ENCODE data around the gene PYDC2. TPM values are rescaled to one million over a fixed set of nuclear protein-coding genes. Genes with fewer than 3 reads are reported as not detected.

PYDC2 gene
- polyA plus RNA-seq, 1 of the 3 experiments (the other 2 are of a cell fraction): not detected

GRCh38 chr3:191493336-191493735 is 32.4 kb downstream of the PYDC2 start:
- Histone ChIP-seq H3K9ac (no peak overlapping the region), H2AFZ (ENCODE audit: low read depth) (no peak overlapping the region), H3K79me2 (ENCODE audit: insufficient read depth) (no peaks in the 10 kb centered on the region), H4K20me1 (ENCODE audit: insufficient read depth) (no peaks in the 10 kb centered on the region), H3K27me3 (ENCODE audit: insufficient read depth) (no peaks in the 10 kb centered on the region), H3K4me3 (ENCODE audit: low read depth in 2 of 2, low read length in 1 of 2) (no peak overlapping the region), H3K4me2 (no peak overlapping the region), H3K9me2 (no peaks in the 10 kb centered on the region), H3K9me3 (no peaks in the 10 kb centered on the region), H3K4me1 (ENCODE audit: control insufficient read depth in 1 of 2, insufficient read depth in 2 of 2, low read depth in 1 of 2, low read length in 1 of 2) (peaks cover 0 to 6% of the 10 kb centered on the region in 2 experiments; a peak in 1 of 4 replicates), H3F3A (replicated peaks; ENCODE audit: insufficient read depth) (no peaks in the 10 kb centered on the region), H3K36me3 (replicated peaks in 1 of 2; ENCODE audit: control insufficient read depth in 1 of 2, insufficient read depth in 2 of 2, low read length in 1 of 2) (no peaks in the 10 kb centered on the region), H3K27ac (ENCODE audit: low read depth in 2 of 2, low read length in 1 of 2) (no peak overlapping the region)
- DNase-seq: no peak
- TF ChIP-seq TCF12 (IDR thresholded peaks at IDR 0.05) (no peak), JUND (IDR thresholded peaks at IDR 0.05) (no peak), NFIC (IDR thresholded peaks at IDR 0.05; ENCODE audit: borderline replicate concordance) (no peak), GABPA (IDR thresholded peaks at IDR 0.05; ENCODE audit: low read depth) (no peak), ELF1 (IDR thresholded peaks at IDR 0.05) (no peak), RXRA (IDR thresholded peaks at IDR 0.05; ENCODE audit: borderline replicate concordance, low read depth) (no peak), FOXJ3 (CRISPR knock-in tag; IDR thresholded peaks at IDR 0.05) (no peak), YY1 (IDR thresholded peaks at IDR 0.05; ENCODE audit: low read depth) (no peak)
- CTCF ChIA-PET: no interaction called here
- POLR2A ChIA-PET: no interaction called here

- no peaks in the 10 kb centered on the region for H3F3A ChIP-seq (replicated peaks; ENCODE audit: insufficient read depth)
- 13% methylated on average over 11 of the region's 20 CpGs for WGBS (ENCODE audit: low lambda C conversion rate)
- DNase-seq: peak; percentile 70
- peak; percentile 75 for TF ChIP-seq NFIC (IDR thresholded peaks at IDR 0.05; ENCODE audit: borderline replicate concordance)
- TF ChIP-seq EP300 (IDR thresholded peaks at IDR 0.05; ENCODE audit: borderline replicate concordance in 1 of 2, low read depth in 1 of 2, low read length in 1 of 2): 0 out of 4 replicates have a peak, but pooled peaks of 1 of the 2 experiments have one; percentile 25
- 0 out of 2 replicates have a peak, but pooled peaks have one; percentile 30 for TF ChIP-seq FOXJ3 (CRISPR knock-in tag; IDR thresholded peaks at IDR 0.05)
- no peak for TF ChIP-seq TCF12 (IDR thresholded peaks at IDR 0.05)
- peak; percentile 71 for TF ChIP-seq GATA2 (CRISPR knock-in tag; IDR thresholded peaks at IDR 0.05)
- H3K9ac ChIP-seq: no peak overlapping the region
- peak overlapping the region; percentile 40 to 53 for H3K4me3 ChIP-seq (ENCODE audit: low read depth in 2 of 2, low read length in 1 of 2)
- H3K4me2 ChIP-seq: peak overlapping the region; percentile 79
- ChIA-PET CTCF (interaction anchor here (1.6 to 1.8 kb wide), 2 partner anchors 14 to 28 kb away, joined by 3 to 4 read pairs; no protein-coding TSS in a partner anchor), POLR2A (interaction anchor here (0.8 kb wide), 1 partner anchor 75 kb away, joined by 3 read pairs; no protein-coding TSS in a partner anchor)
- H3K36me3 ChIP-seq (replicated peaks in 1 of 2; ENCODE audit: control insufficient read depth in 1 of 2, insufficient read depth in 2 of 2, low read length in 1 of 2): no peaks in the 10 kb centered on the region
- no peaks in the 10 kb centered on the region for H3K9me3 ChIP-seq
- no peaks in the 10 kb centered on the region for H3K27me3 ChIP-seq (ENCODE audit: insufficient read depth)
- H3K79me2 ChIP-seq (ENCODE audit: insufficient read depth): no peaks in the 10 kb centered on the region
- no peak overlapping the region for H3K27ac ChIP-seq (ENCODE audit: low read depth in 2 of 2, low read length in 1 of 2)
- peak overlapping the region; percentile 63 for H2AFZ ChIP-seq (ENCODE audit: low read depth)
- peaks cover 0 to 8% of the 10 kb centered on the region in 2 experiments; a peak in 2 of 4 replicates for H3K4me1 ChIP-seq (ENCODE audit: control insufficient read depth in 1 of 2, insufficient read depth in 2 of 2, low read depth in 1 of 2, low read length in 1 of 2)
- H3K9me2 ChIP-seq: no peaks in the 10 kb centered on the region
- no peaks in the 10 kb centered on the region for H4K20me1 ChIP-seq (ENCODE audit: insufficient read depth)
Measured at GRCh38 chr3:191499307-191500080, 38.5 kb downstream of the PYDC2 start.

GRCh38 chr3:191500892-191501291 is 39.9 kb downstream of the PYDC2 start:
- DNase-seq: no peak
- H3F3A ChIP-seq (replicated peaks; ENCODE audit: insufficient read depth): no peaks in the 10 kb centered on the region
- ChIA-PET POLR2A (no interaction called here), CTCF (interaction anchor here (0.9 to 1.8 kb wide), 2 partner anchors 9 to 26 kb away, joined by 3 to 4 read pairs; no protein-coding TSS in a partner anchor)
- no peak overlapping the region for H3K4me2 ChIP-seq
- no peak overlapping the region; the same call in 1 of the 2 replicates for H2AFZ ChIP-seq (ENCODE audit: low read depth)
- H3K79me2 ChIP-seq (ENCODE audit: insufficient read depth): no peaks in the 10 kb centered on the region
- peaks cover 0 to 8% of the 10 kb centered on the region in 2 experiments; a peak in 2 of 4 replicates for H3K4me1 ChIP-seq (ENCODE audit: control insufficient read depth in 1 of 2, insufficient read depth in 2 of 2, low read depth in 1 of 2, low read length in 1 of 2)
- H3K9me2 ChIP-seq: no peaks in the 10 kb centered on the region
- no peaks in the 10 kb centered on the region for H4K20me1 ChIP-seq (ENCODE audit: insufficient read depth)
- no peak overlapping the region for H3K9ac ChIP-seq
- WGBS (ENCODE audit: low lambda C conversion rate): 84% methylated on average over 5 of the region's 5 CpGs
- no peak overlapping the region for H3K27ac ChIP-seq (ENCODE audit: low read depth in 2 of 2, low read length in 1 of 2)
- H3K27me3 ChIP-seq (ENCODE audit: insufficient read depth): no peaks in the 10 kb centered on the region
- H3K36me3 ChIP-seq (replicated peaks in 1 of 2; ENCODE audit: control insufficient read depth in 1 of 2, insufficient read depth in 2 of 2, low read length in 1 of 2): no peaks in the 10 kb centered on the region
- H3K4me3 ChIP-seq (ENCODE audit: low read depth in 2 of 2, low read length in 1 of 2): no peak overlapping the region
- TF ChIP-seq MEF2A (IDR thresholded peaks at IDR 0.05; ENCODE audit: borderline replicate concordance, low read depth): no peak
- H3K9me3 ChIP-seq: no peaks in the 10 kb centered on the region
